K562 (cell line): ENCODE results near the gene LRRC8E. TPM values are rescaled to one million over a fixed set of nuclear protein-coding genes. Genes with fewer than 3 reads are reported as not detected.

Experiments
- MTA3 ChIP-seq: fragments of 450-650 bp; formaldehyde crosslinking; IDR thresholded peaks from 2 replicates; pipeline ENCODE4 v1.6.1; 2017; ENCODE audit warnings: mild to moderate bottlenecking, borderline replicate concordance
- ZNF224 ChIP-seq: sonication (generic); formaldehyde crosslinking; IDR thresholded peaks from 2 replicates; pipeline ENCODE4 v1.8.0; 2022; ENCODE audit warnings: mild to moderate bottlenecking, missing genetic modification reagents
- polyA plus RNA-seq, 8 experiments: library from polyadenylated mRNA; depleted of rRNA in 4 of 8; stranded (reverse) in 5 of 8; unstranded in 3 of 8; fragments of >200 nt; fragmentation: Nextera tagmentation in 2 of 8; fragmentation: Illumina TruSeq in 1 of 8; extraction: Ambion mirVana in 2 of 8; extraction: Trizol in 1 of 8; gene quantifications; 2 replicates each; pipeline versions ENCODE4 v1.2.1 to v1.2.3, GENCODE V29; 2011 to 2014; ENCODE audit warnings: inconsistent platforms in 1 of 8, missing spikeins in 1 of 8
- total RNA-seq, 7 experiments: library from RNA; depleted of rRNA in 6 of 7; stranded (reverse); fragments of >200 nt in 6 of 7; fragmentation: Illumina TruSeq in 2 of 7; extraction: Trizol in 2 of 7; gene quantifications; 2 replicates each; pipeline versions ENCODE4 v1.2.1 to v1.2.3, GENCODE V29; 2011 to 2021; ENCODE audit warnings: low replicate concordance in 1 of 7
- TF ChIP-seq, protein P1 (sequence below): fragments of 200-600 bp; sonication (generic); IDR thresholded peaks from one replicate; pipeline ENCODE4 v1.6.1; 2012; ENCODE audit warnings: mild to moderate bottlenecking, low read depth, low read length, inconsistent platforms
- TF ChIP-seq, protein P2 (sequence below): sonication (generic); formaldehyde crosslinking; IDR thresholded peaks from 2 replicates; pipeline ENCODE4 v1.8.0; 2023; ENCODE audit warnings: mild to moderate bottlenecking, missing genetic modification reagents

LRRC8E gene
- total and polyA plus RNA-seq, 9 of the 15 experiments (the other 6 are each of a cell fraction or from before 2014, with no cell fraction given): 0.08 to 5.7 (median 3.5) TPM; not detected in 1

DNA sequence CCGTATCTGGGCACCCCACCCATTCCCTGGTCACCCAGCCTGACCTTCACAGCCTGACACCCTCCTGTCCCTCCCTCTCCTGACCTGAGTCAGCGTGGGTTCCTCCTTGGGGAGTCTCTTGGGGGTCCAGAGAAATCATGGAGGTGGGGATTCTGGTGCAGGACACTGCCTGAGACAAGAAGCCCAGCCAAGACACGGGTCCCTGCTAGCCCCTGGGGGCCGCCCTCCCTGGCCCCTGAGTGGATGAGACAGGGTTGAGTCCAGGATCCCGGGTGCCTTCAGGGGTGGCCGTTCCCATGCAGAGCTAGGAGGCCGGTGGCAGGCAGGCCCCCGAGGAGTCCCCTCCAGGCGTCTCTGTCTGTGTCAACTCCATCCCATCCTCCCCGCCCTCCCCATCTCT, 17.0 kb downstream of the LRRC8E start (continued):
- TF ChIP-seq, protein P1, sequence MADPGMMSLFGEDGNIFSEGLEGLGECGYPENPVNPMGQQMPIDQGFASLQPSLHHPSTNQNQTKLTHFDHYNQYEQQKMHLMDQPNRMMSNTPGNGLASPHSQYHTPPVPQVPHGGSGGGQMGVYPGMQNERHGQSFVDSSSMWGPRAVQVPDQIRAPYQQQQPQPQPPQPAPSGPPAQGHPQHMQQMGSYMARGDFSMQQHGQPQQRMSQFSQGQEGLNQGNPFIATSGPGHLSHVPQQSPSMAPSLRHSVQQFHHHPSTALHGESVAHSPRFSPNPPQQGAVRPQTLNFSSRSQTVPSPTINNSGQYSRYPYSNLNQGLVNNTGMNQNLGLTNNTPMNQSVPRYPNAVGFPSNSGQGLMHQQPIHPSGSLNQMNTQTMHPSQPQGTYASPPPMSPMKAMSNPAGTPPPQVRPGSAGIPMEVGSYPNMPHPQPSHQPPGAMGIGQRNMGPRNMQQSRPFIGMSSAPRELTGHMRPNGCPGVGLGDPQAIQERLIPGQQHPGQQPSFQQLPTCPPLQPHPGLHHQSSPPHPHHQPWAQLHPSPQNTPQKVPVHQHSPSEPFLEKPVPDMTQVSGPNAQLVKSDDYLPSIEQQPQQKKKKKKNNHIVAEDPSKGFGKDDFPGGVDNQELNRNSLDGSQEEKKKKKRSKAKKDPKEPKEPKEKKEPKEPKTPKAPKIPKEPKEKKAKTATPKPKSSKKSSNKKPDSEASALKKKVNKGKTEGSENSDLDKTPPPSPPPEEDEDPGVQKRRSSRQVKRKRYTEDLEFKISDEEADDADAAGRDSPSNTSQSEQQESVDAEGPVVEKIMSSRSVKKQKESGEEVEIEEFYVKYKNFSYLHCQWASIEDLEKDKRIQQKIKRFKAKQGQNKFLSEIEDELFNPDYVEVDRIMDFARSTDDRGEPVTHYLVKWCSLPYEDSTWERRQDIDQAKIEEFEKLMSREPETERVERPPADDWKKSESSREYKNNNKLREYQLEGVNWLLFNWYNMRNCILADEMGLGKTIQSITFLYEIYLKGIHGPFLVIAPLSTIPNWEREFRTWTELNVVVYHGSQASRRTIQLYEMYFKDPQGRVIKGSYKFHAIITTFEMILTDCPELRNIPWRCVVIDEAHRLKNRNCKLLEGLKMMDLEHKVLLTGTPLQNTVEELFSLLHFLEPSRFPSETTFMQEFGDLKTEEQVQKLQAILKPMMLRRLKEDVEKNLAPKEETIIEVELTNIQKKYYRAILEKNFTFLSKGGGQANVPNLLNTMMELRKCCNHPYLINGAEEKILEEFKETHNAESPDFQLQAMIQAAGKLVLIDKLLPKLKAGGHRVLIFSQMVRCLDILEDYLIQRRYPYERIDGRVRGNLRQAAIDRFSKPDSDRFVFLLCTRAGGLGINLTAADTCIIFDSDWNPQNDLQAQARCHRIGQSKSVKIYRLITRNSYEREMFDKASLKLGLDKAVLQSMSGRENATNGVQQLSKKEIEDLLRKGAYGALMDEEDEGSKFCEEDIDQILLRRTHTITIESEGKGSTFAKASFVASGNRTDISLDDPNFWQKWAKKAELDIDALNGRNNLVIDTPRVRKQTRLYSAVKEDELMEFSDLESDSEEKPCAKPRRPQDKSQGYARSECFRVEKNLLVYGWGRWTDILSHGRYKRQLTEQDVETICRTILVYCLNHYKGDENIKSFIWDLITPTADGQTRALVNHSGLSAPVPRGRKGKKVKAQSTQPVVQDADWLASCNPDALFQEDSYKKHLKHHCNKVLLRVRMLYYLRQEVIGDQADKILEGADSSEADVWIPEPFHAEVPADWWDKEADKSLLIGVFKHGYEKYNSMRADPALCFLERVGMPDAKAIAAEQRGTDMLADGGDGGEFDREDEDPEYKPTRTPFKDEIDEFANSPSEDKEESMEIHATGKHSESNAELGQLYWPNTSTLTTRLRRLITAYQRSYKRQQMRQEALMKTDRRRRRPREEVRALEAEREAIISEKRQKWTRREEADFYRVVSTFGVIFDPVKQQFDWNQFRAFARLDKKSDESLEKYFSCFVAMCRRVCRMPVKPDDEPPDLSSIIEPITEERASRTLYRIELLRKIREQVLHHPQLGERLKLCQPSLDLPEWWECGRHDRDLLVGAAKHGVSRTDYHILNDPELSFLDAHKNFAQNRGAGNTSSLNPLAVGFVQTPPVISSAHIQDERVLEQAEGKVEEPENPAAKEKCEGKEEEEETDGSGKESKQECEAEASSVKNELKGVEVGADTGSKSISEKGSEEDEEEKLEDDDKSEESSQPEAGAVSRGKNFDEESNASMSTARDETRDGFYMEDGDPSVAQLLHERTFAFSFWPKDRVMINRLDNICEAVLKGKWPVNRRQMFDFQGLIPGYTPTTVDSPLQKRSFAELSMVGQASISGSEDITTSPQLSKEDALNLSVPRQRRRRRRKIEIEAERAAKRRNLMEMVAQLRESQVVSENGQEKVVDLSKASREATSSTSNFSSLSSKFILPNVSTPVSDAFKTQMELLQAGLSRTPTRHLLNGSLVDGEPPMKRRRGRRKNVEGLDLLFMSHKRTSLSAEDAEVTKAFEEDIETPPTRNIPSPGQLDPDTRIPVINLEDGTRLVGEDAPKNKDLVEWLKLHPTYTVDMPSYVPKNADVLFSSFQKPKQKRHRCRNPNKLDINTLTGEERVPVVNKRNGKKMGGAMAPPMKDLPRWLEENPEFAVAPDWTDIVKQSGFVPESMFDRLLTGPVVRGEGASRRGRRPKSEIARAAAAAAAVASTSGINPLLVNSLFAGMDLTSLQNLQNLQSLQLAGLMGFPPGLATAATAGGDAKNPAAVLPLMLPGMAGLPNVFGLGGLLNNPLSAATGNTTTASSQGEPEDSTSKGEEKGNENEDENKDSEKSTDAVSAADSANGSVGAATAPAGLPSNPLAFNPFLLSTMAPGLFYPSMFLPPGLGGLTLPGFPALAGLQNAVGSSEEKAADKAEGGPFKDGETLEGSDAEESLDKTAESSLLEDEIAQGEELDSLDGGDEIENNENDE: no peak
- no peak for TF ChIP-seq ZNF224 (CRISPR knock-in tag)
- no peak for TF ChIP-seq MTA3
- TF ChIP-seq, protein P2, sequence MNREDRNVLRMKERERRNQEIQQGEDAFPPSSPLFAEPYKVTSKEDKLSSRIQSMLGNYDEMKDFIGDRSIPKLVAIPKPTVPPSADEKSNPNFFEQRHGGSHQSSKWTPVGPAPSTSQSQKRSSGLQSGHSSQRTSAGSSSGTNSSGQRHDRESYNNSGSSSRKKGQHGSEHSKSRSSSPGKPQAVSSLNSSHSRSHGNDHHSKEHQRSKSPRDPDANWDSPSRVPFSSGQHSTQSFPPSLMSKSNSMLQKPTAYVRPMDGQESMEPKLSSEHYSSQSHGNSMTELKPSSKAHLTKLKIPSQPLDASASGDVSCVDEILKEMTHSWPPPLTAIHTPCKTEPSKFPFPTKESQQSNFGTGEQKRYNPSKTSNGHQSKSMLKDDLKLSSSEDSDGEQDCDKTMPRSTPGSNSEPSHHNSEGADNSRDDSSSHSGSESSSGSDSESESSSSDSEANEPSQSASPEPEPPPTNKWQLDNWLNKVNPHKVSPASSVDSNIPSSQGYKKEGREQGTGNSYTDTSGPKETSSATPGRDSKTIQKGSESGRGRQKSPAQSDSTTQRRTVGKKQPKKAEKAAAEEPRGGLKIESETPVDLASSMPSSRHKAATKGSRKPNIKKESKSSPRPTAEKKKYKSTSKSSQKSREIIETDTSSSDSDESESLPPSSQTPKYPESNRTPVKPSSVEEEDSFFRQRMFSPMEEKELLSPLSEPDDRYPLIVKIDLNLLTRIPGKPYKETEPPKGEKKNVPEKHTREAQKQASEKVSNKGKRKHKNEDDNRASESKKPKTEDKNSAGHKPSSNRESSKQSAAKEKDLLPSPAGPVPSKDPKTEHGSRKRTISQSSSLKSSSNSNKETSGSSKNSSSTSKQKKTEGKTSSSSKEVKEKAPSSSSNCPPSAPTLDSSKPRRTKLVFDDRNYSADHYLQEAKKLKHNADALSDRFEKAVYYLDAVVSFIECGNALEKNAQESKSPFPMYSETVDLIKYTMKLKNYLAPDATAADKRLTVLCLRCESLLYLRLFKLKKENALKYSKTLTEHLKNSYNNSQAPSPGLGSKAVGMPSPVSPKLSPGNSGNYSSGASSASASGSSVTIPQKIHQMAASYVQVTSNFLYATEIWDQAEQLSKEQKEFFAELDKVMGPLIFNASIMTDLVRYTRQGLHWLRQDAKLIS (CRISPR knock-in tag): no peak
